Activated CD8-positive, alpha-beta T cell treated with anti-CD3 and anti-CD28 coated beads for 36 hours (primary cell): Measurements from ENCODE around the gene MEIS1. TPM values are rescaled to one million over a fixed set of nuclear protein-coding genes. Genes with fewer than 3 reads are reported as not detected.

ENCODE experiments used
- ATAC-seq: fragments of 200-7000 bp; cut with Tn5 transposase; one replicate; pipeline ENCODE4 v1.10.0; 2021; ENCODE audit warnings: mild to moderate bottlenecking, moderate library complexity
- CTCF ChIA-PET: fragments of 350-600 bp; sonication (Branson Sonifier 250); formaldehyde crosslinking; loops from one replicate; lab custom pipeline; 2021; ENCODE audit warnings: antibody characterized with exemption; lab: Charles Lee
- POLR2A ChIA-PET: fragments of 350-600 bp; sonication (Branson Sonifier 250); formaldehyde crosslinking; loops from one replicate; lab custom pipeline; 2021; ENCODE audit warnings: antibody characterized with exemption; lab: Charles Lee
- DNase-seq: peaks from one replicate; pipeline ENCODE4 v3.0.0-alpha.2; 2020
- H3K27ac Mint-ChIP-seq: one replicate; pipeline ENCODE4 v1.8.0; 2021; ENCODE audit warnings: mild to moderate bottlenecking, mixed read lengths
- H3K27me3 Mint-ChIP-seq: one replicate; pipeline ENCODE4 v1.8.0; 2021; ENCODE audit warnings: mixed read lengths
- H3K36me3 Mint-ChIP-seq: one replicate; pipeline ENCODE4 v1.8.0; 2021; ENCODE audit warnings: low read depth, mixed read lengths
- H3K4me1 Mint-ChIP-seq: one replicate; pipeline ENCODE4 v1.8.0; 2021; ENCODE audit warnings: low read depth, mixed read lengths
- H3K4me3 Mint-ChIP-seq: one replicate; pipeline ENCODE4 v1.8.0; 2021; ENCODE audit warnings: mild to moderate bottlenecking, moderate library complexity, mixed read lengths
- H3K9me3 Mint-ChIP-seq: one replicate; pipeline ENCODE4 v1.8.0; 2021; ENCODE audit warnings: mixed read lengths
- intact Hi-C: fragments of 100-400 bp; cut with micrococcal nuclease; formaldehyde crosslinking; loops from one replicate; pipeline ENCODE4 v1.10.0; 2022
- total RNA-seq, 2 experiments: library from RNA; stranded (reverse); gene quantifications; one replicate each; pipeline ENCODE4 v1.2.3, GENCODE V29; 2021
- TF ChIP-seq, protein P1 (sequence below): fragments of 200-600 bp; IDR thresholded peaks from one replicate; pipeline ENCODE4 v1.8.0; 2022; ENCODE audit warnings: antibody characterized with exemption, mild to moderate bottlenecking

MEIS1 gene
- total RNA-seq, 2 experiments from 2014 or later = not detected

DNA sequence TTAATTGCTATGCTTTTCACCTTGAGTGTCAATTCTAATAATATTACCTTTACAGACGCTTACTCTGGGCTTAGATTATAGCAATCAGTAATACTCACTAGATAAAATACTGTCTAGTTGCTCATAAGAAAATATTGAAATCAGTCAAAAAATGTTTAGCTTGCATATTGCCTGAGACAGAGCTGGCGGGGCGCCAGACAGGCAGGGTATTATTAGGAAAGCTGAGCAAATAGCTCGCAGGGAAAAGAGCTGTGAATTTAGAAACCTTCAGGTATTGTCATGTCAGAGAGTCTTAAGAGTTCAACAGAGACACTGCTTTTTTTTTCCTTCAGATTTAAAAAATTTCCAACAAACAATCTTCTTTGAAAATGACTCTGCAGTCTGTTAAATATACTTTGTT lies 118.4 kb downstream of the MEIS1 start:
- POLR2A ChIA-PET = no interaction called here
- no peaks in the 10 kb centered on the region for H3K4me1 Mint-ChIP-seq
- ATAC-seq (no peak), DNase-seq (no peak)
- CTCF ChIA-PET = no interaction called here
- H3K4me3 Mint-ChIP-seq = no peak overlapping the region
- no peaks in the 10 kb centered on the region for H3K27me3 Mint-ChIP-seq
- TF ChIP-seq, protein P1, sequence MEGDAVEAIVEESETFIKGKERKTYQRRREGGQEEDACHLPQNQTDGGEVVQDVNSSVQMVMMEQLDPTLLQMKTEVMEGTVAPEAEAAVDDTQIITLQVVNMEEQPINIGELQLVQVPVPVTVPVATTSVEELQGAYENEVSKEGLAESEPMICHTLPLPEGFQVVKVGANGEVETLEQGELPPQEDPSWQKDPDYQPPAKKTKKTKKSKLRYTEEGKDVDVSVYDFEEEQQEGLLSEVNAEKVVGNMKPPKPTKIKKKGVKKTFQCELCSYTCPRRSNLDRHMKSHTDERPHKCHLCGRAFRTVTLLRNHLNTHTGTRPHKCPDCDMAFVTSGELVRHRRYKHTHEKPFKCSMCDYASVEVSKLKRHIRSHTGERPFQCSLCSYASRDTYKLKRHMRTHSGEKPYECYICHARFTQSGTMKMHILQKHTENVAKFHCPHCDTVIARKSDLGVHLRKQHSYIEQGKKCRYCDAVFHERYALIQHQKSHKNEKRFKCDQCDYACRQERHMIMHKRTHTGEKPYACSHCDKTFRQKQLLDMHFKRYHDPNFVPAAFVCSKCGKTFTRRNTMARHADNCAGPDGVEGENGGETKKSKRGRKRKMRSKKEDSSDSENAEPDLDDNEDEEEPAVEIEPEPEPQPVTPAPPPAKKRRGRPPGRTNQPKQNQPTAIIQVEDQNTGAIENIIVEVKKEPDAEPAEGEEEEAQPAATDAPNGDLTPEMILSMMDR = no peak
- H3K36me3 Mint-ChIP-seq = no peaks in the 10 kb centered on the region
- intact Hi-C loops = no loop called here
- H3K27ac Mint-ChIP-seq = no peak overlapping the region
- H3K9me3 Mint-ChIP-seq = no peaks in the 10 kb centered on the region

DNA sequence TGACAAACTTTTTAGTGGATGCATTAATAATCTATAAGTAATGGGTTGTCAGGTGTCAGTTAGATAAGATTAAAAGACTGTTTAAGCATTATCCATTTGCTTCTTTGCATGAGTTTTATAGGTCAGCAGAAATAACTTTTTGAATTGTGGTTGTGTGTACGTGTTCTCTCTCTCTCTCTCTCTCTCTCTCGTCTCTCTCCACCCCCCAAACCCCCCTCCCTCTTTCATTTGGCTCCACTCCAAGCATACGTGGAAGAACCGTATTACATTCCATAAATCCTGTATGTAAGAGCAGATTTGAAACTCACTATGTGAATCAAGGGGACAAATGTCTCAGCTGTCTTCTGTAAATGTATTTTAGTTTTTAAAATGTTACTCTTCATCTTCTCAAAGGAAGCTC lies 120.2 kb downstream of the MEIS1 start:
- no peak for ATAC-seq
- H3K27ac Mint-ChIP-seq = no peak overlapping the region
- no peaks in the 10 kb centered on the region for H3K9me3 Mint-ChIP-seq
- no peak for DNase-seq
- no peaks in the 10 kb centered on the region for H3K27me3 Mint-ChIP-seq
- H3K36me3 Mint-ChIP-seq = no peaks in the 10 kb centered on the region
- CTCF ChIA-PET = no interaction called here
- TF ChIP-seq, protein P1 = no peak
- intact Hi-C loops = no loop called here
- H3K4me3 Mint-ChIP-seq = no peak overlapping the region
- H3K4me1 Mint-ChIP-seq = no peaks in the 10 kb centered on the region
- POLR2A ChIA-PET = no interaction called here

DNA sequence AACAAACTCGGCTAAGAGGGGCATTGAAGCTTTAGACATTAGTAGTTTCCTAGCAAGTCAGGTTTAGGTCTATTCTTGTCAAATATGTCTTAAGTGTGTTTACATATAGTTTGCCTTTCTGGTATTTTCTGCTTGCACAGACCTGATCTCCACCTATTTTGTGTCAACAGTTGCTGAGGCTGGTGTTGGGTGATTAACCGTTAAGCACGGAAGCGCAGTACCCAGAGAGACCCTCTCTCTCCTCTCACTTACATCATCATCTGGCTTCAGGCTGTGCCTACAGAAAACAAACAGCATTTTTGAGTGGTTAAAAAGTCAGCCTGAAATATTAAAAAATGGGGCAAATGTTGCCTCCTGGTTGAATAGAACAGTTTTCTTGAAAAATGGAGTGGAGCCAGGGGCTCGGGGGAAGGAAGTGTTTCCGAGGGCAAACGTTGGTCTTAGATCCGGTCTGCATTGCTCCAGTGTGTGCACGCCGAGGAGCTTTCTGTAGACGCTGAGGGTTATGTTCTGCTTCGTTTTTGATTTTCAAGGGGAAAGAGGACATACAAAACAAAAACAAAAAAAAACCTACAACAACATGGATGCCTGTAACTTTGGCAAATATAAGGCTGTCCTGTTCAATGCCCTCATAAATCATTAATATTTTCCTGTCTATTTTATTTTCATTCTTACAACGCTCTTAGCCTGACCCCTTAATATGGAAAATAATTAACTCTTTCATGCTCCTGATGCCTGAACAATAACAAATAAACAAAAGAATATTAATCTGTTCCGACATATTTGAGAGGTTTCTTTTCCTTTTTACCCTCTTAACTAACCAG lies 120.8 kb downstream of the MEIS1 start:
- ChIA-PET POLR2A (no interaction called here), CTCF (no interaction called here)
- TF ChIP-seq, protein P1 = no peak
- H3K9me3 Mint-ChIP-seq = no peaks in the 10 kb centered on the region
- H3K27me3 Mint-ChIP-seq = peaks cover 3% of the 10 kb centered on the region
- H3K4me3 Mint-ChIP-seq = no peak overlapping the region
- no peaks in the 10 kb centered on the region for H3K4me1 Mint-ChIP-seq
- no peak for DNase-seq
- intact Hi-C loops = no loop called here
- no peak for ATAC-seq
- no peak overlapping the region for H3K27ac Mint-ChIP-seq
- no peaks in the 10 kb centered on the region for H3K36me3 Mint-ChIP-seq

DNA sequence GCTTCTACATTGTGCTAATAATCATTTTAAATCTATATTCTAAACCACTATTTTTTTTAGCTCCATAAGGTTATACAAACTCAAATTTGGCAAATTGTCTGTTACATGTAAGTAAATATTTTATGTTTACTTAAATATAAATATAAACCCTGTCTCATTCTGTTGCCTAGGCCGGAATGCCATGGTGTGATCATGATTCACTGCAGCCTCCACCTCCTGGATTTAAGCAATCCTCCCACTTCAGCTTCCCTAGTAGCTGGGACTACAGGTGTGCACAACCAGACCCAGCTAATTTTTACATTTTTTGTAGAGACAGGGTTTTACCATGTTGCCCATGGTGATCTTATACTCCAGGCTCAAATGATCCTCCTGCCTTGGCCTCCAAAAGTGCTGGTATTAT lies 124.7 kb downstream of the MEIS1 start:
- H3K27ac Mint-ChIP-seq = no peak overlapping the region
- H3K36me3 Mint-ChIP-seq = no peaks in the 10 kb centered on the region
- no peak for DNase-seq
- intact Hi-C loops = no loop called here
- TF ChIP-seq, protein P1 = no peak
- peaks cover 10% of the 10 kb centered on the region for H3K27me3 Mint-ChIP-seq
- POLR2A ChIA-PET = no interaction called here
- ATAC-seq = no peak
- H3K4me1 Mint-ChIP-seq = no peaks in the 10 kb centered on the region
- H3K9me3 Mint-ChIP-seq = no peaks in the 10 kb centered on the region
- CTCF ChIA-PET = no interaction called here
- no peak overlapping the region for H3K4me3 Mint-ChIP-seq

DNA sequence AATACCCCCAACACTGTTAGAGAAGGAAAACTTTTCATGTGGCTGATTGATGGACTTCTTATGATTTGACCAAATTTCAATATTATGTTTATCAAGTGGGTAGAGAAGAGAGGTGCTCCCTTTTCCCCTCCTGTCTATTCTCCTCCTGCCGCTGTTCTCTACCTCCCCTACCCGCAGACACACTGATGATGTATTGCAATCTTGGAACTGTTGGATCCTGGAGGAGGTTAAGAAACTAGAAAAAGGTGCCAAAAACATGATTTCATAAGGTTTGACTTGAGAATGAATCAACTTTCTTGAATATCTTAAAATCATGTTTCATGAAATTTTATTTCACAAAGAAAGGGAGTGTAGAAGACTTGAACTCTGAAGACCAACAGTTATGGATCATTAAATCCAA lies 125.8 kb downstream of the MEIS1 start:
- Mint-ChIP-seq H3K36me3 (no peaks in the 10 kb centered on the region), H3K4me1 (no peaks in the 10 kb centered on the region), H3K27me3 (peaks cover 10% of the 10 kb centered on the region), H3K9me3 (no peaks in the 10 kb centered on the region), H3K4me3 (no peak overlapping the region), H3K27ac (no peak overlapping the region)
- DNase-seq (no peak), ATAC-seq (no peak)
- POLR2A ChIA-PET = no interaction called here
- TF ChIP-seq, protein P1 = no peak
- CTCF ChIA-PET = no interaction called here
- intact Hi-C loops = no loop called here
